Stimulated activated CD4-positive, alpha-beta T cell treated with anti-CD3 and anti-CD28 coated beads, TNF-alpha, amount 100 ng/mL, for 4 hours (primary cell): ENCODE data around the gene DMRT1.
"Not testable (repeated sequence)": the region's sequence is repeated elsewhere in the genome, so short reads cannot be mapped to it uniquely, and the experiment has no call there.

ENCODE experiments used
- DNase-seq, 3 experiments: peaks; one replicate each; pipeline ENCODE4 v3.0.0-alpha.2; 2020; ENCODE audit warnings: low read depth in 3 of 3

The DMRT1 gene

DNA sequence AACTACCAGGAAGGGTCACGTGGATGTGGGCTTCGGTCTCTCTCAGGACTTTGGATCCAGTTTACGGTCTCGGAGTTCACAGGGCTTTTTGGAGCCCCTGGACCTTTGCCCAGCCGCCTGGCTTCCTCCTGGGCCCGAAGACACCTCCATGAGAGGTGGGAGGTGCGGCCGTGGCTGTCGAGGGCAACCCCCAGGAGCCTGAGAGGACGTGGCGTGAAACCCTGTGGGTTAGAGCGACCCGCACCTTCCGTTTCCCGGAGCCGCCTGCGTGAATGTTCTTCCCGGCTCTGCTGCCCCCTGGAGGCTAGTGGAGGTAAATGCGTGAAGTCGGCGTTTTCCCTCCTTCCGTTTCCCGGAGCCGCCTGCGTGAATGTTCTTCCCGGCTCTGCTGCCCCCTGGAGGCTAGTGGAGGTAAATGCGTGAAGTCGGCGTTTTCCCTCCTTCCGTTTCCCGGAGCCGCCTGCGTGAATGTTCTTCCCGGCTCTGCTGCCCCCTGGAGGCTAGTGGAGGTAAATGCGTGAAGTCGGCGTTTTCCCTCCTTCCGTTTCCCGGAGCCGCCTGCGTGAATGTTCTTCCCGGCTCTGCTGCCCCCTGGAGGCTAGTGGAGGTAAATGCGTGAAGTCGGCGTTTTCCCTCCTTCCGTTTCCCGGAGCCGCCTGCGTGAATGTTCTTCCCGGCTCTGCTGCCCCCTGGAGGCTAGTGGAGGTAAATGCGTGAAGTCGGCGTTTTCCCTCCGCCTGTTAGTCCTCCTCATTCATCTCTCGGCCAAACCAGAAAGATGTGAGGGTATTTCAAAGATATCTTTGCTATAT lies 157.0 kb downstream of the DMRT1 start:
- DNase-seq: not testable (repeated sequence)

DNA sequence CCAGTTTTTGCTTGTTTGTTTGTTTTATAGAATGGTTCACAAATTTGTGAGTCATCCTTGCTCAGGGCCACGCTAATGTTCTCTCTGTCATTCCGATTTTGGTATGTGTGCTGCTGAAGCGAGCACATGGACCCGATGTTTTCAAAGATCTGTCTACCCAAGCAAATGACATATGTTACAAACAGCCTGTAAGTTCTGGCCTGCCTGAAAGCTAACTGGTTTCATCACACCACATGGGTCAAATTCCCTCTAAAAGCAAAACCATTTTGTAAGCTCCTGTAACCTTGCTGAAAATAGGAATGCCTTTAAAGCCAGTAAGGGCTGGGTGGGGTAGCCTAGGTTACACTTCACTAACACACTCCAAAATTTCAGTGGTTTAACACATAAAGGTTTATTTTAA lies 160.3 kb downstream of the DMRT1 start:
- DNase-seq: no peak

GRCh38 chr9:1002678-1003077 lies 161.2 kb downstream of the DMRT1 start:
- no peak for DNase-seq

DNA sequence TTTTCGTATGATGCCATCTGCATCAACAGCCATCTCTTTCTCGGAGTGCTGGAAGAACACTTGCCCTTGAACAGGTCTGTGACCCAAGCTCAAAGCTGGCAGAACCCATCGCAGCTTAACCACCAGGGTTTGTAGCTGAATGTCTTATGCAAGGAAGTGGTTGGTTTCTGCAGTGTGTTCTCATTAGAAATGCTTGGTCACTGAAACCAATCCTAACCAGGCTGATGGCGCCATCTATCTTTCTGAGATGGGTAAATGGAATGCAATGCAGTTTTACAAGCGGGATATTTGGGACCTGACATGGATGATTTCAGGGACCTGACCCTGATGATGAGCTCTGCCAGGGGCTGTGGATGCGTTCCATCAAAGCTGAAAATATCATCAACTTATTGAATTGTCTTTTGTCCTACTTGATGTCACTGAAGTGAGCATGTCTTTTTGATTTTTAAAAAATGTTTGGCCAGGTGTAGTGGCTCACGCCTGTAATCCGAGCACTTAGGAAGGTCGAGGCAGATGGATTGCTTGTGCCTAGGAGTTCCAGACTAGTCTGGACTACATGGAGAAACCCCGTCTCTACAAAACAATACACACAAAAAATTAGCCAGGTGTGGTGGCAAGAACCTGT lies 163.7 kb downstream of the DMRT1 start:
- no peak for DNase-seq

DNA sequence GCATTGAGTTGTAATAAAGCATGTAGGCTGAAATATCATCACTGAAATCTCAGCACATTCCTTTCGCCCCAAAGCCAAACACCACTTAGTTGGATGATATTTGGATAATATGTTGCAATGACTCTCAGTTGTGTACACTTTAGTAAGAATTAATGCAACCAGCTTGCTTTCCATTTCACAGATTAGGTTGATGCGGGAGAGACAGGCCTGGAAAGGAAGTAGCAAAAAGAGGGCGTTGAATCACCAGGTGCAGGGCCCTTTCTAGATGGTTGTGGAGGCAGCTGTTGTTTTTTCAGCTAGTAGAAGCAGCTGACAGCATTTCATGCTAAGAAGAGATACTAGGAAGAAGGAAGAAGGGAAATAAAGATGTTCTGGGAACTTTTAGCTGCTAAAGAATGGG lies 165.8 kb downstream of the DMRT1 start:
- DNase-seq: no peak

- DNase-seq: no peak
These were observed 166.7 kb downstream of the DMRT1 start for GRCh38 chr9:1008216-1008615.

DNA sequence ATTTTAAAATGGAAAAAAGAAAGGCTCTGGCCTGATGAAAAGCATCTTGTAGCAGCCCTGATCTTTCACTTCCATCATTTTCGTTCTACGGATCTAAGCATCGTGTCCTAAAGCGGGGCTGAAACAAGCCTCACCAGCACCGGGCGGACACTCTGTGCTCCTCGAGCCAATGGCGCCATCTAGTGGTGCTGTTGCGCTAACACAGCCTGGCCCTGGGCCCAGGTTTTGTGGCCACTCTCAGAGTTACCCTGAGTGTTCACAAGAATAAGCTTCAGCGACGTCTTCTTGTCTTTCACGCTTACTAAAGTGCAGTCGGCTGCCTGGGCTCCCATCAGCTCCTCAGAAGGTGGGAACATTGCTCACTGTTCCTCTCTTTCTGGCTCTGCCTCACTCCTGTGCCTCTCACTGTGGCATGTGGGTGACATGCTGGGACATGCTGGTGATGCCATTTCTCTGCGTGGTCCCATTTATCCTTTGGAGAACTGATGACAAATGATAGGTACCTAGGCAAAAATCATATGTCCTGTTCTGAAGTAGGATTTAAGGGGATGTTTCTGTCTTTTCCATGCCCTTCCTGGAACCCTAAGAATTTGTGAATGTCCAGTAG lies 167.7 kb downstream of the DMRT1 start:
- DNase-seq: peak; percentile 48 to 60 (median 58)

- no peak for DNase-seq
These were observed 171.5 kb downstream of the DMRT1 start for GRCh38 chr9:1013021-1013420.

GRCh38 chr9:1014225-1014624 lies 172.7 kb downstream of the DMRT1 start:
- no peak for DNase-seq

- DNase-seq: no peak
These were observed 173.1 kb downstream of the DMRT1 start for GRCh38 chr9:1014640-1015039.

- no peak for DNase-seq
These were observed 176.6 kb downstream of the DMRT1 start for GRCh38 chr9:1018121-1018520.
